Measurements from ENCODE around the gene PTPRD.

GRCh38 chr9:8649807-8650206 lies 1963.0 kb downstream of the PTPRD start:
- TF ChIP-seq, protein P1, sequence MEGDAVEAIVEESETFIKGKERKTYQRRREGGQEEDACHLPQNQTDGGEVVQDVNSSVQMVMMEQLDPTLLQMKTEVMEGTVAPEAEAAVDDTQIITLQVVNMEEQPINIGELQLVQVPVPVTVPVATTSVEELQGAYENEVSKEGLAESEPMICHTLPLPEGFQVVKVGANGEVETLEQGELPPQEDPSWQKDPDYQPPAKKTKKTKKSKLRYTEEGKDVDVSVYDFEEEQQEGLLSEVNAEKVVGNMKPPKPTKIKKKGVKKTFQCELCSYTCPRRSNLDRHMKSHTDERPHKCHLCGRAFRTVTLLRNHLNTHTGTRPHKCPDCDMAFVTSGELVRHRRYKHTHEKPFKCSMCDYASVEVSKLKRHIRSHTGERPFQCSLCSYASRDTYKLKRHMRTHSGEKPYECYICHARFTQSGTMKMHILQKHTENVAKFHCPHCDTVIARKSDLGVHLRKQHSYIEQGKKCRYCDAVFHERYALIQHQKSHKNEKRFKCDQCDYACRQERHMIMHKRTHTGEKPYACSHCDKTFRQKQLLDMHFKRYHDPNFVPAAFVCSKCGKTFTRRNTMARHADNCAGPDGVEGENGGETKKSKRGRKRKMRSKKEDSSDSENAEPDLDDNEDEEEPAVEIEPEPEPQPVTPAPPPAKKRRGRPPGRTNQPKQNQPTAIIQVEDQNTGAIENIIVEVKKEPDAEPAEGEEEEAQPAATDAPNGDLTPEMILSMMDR (IDR thresholded peaks at IDR 0.05), result no peak
- TF ChIP-seq POLR2A (IDR thresholded peaks at IDR 0.05), result no peak

All from thyroid gland (tissue), 4 donors.